H7 (cell line): Measurements from ENCODE around the gene SDC4. TPM values are rescaled to one million over a fixed set of nuclear protein-coding genes. Genes with fewer than 3 reads are reported as not detected.
"Not testable (repeated sequence)": the region's sequence is repeated elsewhere in the genome, so short reads cannot be mapped to it uniquely, and the experiment has no call there.

Source experiments
- DNase-seq: peaks from one replicate; pipeline ENCODE4 v3.0.0; 2012
- H3K27me3 ChIP-seq: 2 replicates; pipeline ENCODE4 v1.6.0; 2011; ENCODE audit warnings: mild to moderate bottlenecking, low read length; ENCODE audit not compliant: control insufficient read depth, insufficient read depth
- H3K36me3 ChIP-seq: replicated peaks from 2 replicates; pipeline ENCODE4 v1.5.1; 2011; ENCODE audit warnings: low read length; ENCODE audit not compliant: control insufficient read depth, insufficient read depth
- H3K4me3 ChIP-seq: 2 replicates; pipeline ENCODE4 v1.5.1; 2011; ENCODE audit warnings: low read depth, mild to moderate bottlenecking, control low read depth, low read length, moderate library complexity; ENCODE audit not compliant: insufficient read depth
- total RNA-seq: library from RNA; depleted of rRNA; stranded (reverse); fragments of >200 nt; shearing (Covaris generic); gene quantifications from 2 replicates; pipeline ENCODE4 v1.2.3, GENCODE V29; 2014

SDC4 gene
- total RNA-seq, 1 experiment from 2014 or later = 56.1 TPM

GRCh38 chr20:45358282-45359068 lies 10.3 kb upstream of the SDC4 start:
- Histone ChIP-seq H3K27me3 (no peaks in the 10 kb centered on the region), H3K36me3 (no peaks in the 10 kb centered on the region), H3K4me3 (no peak overlapping the region)
- DNase-seq = no peak

GRCh38 chr20:45355209-45356084 lies 7.2 kb upstream of the SDC4 start:
- Histone ChIP-seq H3K4me3 (no peak overlapping the region), H3K27me3 (no peaks in the 10 kb centered on the region), H3K36me3 (no peaks in the 10 kb centered on the region)
- DNase-seq = no peak

DNA sequence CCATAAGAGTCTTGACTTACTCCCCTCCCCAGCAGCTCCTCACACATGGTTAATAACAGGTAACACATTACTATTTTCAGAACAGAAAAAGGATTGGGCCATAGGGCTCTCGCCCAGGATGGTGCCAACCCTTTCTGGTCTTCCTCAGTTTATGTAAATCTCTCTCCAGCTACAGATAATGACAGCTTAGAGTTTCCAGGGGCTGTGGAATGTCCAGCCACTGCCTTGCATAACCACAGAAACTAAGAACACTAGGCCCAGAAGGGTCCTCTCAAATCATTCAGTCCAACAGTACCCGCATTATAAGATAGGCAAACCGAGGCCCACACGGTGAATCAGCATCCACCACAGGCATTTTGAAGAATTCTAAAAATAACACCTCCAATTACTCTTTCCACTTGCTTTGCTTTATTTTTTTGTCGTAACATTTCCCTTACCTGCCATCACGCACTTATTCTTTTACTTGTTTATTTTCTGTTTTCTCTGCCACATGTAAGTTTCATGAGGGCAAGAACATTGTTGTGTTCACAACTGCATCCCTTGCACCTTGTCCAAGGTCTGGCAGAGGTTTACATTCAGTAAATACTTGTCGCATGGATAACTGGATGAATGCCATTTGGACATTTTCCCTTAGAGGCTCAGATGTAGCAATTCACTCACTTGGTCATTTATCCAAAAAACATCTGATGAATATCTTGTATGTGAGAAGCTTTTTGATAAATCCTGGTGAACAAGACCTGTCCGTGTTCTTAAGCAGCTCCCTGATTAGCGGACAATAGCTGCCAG lies 6.4 kb upstream of the SDC4 start:
- Histone ChIP-seq H3K4me3 (no peak overlapping the region), H3K36me3 (no peaks in the 10 kb centered on the region), H3K27me3 (no peaks in the 10 kb centered on the region)
- DNase-seq = no peak

DNA sequence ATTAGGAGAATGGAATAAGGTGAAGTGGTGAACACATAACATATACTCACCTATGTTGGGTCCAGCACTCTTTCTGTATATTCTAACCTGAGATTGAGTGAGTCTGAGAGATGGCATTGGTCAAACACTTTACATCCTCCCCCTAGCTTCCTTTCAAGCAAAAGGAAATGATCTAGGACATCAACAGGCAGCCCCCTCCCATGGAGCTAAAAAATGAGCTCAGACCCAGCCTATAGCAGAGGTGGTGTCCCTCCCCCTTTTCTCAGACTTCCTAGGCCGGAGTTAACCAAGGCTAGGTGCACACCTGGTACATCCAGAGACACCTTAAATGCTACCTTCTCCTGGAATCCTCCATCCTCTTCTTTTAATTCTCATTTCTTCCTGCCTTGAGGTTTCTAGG lies 5.5 kb upstream of the SDC4 start:
- Histone ChIP-seq H3K36me3 (no peaks in the 10 kb centered on the region), H3K4me3 (no peak overlapping the region), H3K27me3 (no peaks in the 10 kb centered on the region)
- DNase-seq = peak; percentile 40

GRCh38 chr20:45352729-45353128 lies 4.5 kb upstream of the SDC4 start:
- no peak for DNase-seq
- no peak overlapping the region for H3K4me3 ChIP-seq
- H3K27me3 ChIP-seq = no peaks in the 10 kb centered on the region
- no peaks in the 10 kb centered on the region for H3K36me3 ChIP-seq

- DNase-seq, H3K4me3 ChIP-seq, H3K27me3 ChIP-seq, H3K36me3 ChIP-seq: not testable (repeated sequence)
Observed at GRCh38 chr20:45350795-45351194, 2.6 kb upstream of the SDC4 start.

DNA sequence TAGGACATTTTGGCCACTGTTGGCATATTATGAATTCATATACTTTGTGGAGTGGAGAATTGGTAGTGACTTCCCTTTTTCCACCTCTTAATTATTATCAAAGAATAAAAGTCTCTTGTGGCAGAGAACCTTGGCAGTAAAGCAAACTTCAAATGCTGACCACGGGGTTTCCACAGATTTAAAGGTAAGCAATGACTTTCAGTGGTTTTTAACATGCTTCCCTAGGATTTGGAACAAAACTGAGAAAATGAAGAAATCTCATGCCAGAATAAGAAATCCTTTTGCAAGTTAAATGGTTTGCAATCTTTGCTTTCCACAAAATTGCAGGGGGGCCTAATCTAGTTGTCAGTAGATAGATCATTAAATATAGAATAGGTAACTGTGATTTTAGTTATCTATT lies 2.0 kb upstream of the SDC4 start:
- no peak for DNase-seq

GRCh38 chr20:45347297-45347935 lies 808 bp downstream of the SDC4 start:
- Histone ChIP-seq H3K4me3 (peak overlapping the region; percentile 68), H3K27me3 (no peaks in the 10 kb centered on the region), H3K36me3 (no peaks in the 10 kb centered on the region)
- DNase-seq = no peak

More for the DNA sequence above, 2.0 kb upstream of the SDC4 start:
- Histone ChIP-seq H3K27me3 (no peaks in the 10 kb centered on the region), H3K36me3 (no peaks in the 10 kb centered on the region), H3K4me3 (no peak overlapping the region)

GRCh38 chr20:45346851-45347250 lies 1.4 kb downstream of the SDC4 start:
- H3K27me3 ChIP-seq = no peaks in the 10 kb centered on the region
- H3K4me3 ChIP-seq = peak overlapping the region; percentile 68; the same call in 1 of the 2 replicates
- no peak for DNase-seq
- H3K36me3 ChIP-seq = no peaks in the 10 kb centered on the region

DNA sequence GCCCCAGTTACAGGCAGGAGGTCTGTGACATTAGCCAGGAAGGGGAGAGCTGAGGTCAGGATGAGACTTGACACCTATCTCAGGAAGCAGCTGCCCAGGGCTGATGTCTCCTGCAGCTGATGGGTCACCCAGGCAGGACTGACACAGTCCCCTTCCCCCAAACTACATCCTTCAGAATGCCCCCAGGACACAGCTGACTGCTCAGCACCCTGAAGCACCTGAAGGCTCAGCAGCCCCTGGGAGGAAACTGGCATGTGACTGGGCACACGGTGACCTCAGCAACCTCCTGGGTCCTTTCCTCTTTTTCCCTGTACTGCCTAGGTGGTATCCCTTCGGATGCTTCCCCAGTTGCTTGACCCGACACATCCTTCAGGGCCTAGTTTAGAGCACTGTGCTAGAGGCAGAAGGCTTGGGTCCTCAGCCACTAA lies 1.9 kb downstream of the SDC4 start:
- no peaks in the 10 kb centered on the region for H3K27me3 ChIP-seq
- H3K36me3 ChIP-seq = no peaks in the 10 kb centered on the region
- H3K4me3 ChIP-seq = no peak overlapping the region; the same call in 1 of the 2 replicates

GRCh38 chr20:45345104-45345936 lies 2.9 kb downstream of the SDC4 start:
- no peaks in the 10 kb centered on the region for H3K36me3 ChIP-seq
- H3K27me3 ChIP-seq = no peaks in the 10 kb centered on the region
- peak overlapping the region; percentile 3; the same call in 1 of the 2 replicates for H3K4me3 ChIP-seq
- DNase-seq = no peak

More for the DNA sequence above, 1.9 kb downstream of the SDC4 start:
- DNase-seq = no peak

GRCh38 chr20:45344168-45344860 lies 3.9 kb downstream of the SDC4 start:
- DNase-seq = no peak
- H3K27me3 ChIP-seq = no peaks in the 10 kb centered on the region
- no peak overlapping the region for H3K4me3 ChIP-seq
- no peaks in the 10 kb centered on the region; the same call in 1 of the 2 replicates for H3K36me3 ChIP-seq
